GM23338 (cell line): ENCODE results near the gene HNRNPA1. TPM values are rescaled to one million over a fixed set of nuclear protein-coding genes. Genes with fewer than 3 reads are reported as not detected.

ENCODE experiments used
- ATAC-seq: fragments of 200-7000 bp; cut with Tn5 transposase; 3 replicates; pipeline ENCODE4 v1.9.1; 2020
- DNase-seq: peaks from one replicate; pipeline ENCODE4 v3.0.0-alpha.2; 2015; ENCODE audit warnings: low spot score
- H2AFZ ChIP-seq: fragments of 200-600 bp; sonication (generic); 2 replicates; pipeline ENCODE4 v1.8.0; 2016; ENCODE audit warnings: antibody characterized with exemption, mild to moderate bottlenecking, moderate library complexity
- H3F3A ChIP-seq: fragments of 200-600 bp; sonication (generic); replicated peaks from 2 replicates; pipeline ENCODE4 v1.8.0; 2017; ENCODE audit warnings: antibody characterized with exemption, mixed run types, low read depth
- H3K27ac ChIP-seq: fragments of 200-600 bp; sonication (generic); 2 replicates; pipeline ENCODE4 v1.6.1; 2016; ENCODE audit warnings: low read depth
- H3K27me3 ChIP-seq: fragments of 200-600 bp; sonication (generic); 2 replicates; pipeline ENCODE4 v1.8.0; 2016; ENCODE audit warnings: mild to moderate bottlenecking, mixed run types, moderate library complexity; ENCODE audit not compliant: insufficient read depth
- H3K36me3 ChIP-seq: fragments of 200-600 bp; sonication (generic); 2 replicates; pipeline ENCODE4 v1.8.0; 2016; ENCODE audit warnings: mild to moderate bottlenecking; ENCODE audit not compliant: insufficient read depth
- H3K4me1 ChIP-seq: fragments of 200-600 bp; sonication (generic); 2 replicates; pipeline ENCODE4 v1.8.0; 2016; ENCODE audit warnings: mild to moderate bottlenecking, moderate library complexity; ENCODE audit not compliant: insufficient read depth
- H3K4me2 ChIP-seq: fragments of 200-600 bp; sonication (generic); 2 replicates; pipeline ENCODE4 v1.7.1; 2017; ENCODE audit warnings: mixed run types
- H3K4me3 ChIP-seq: fragments of 200-600 bp; sonication (generic); 2 replicates; pipeline ENCODE4 v1.6.1; 2016; ENCODE audit warnings: mixed run types
- H3K79me2 ChIP-seq: fragments of 200-600 bp; sonication (generic); replicated peaks from 2 replicates; pipeline ENCODE4 v1.8.0; 2017; ENCODE audit warnings: mild to moderate bottlenecking; ENCODE audit not compliant: insufficient read depth
- H3K9me2 ChIP-seq: fragments of 200-600 bp; sonication (generic); 2 replicates; pipeline ENCODE4 v1.8.0; 2017; ENCODE audit not compliant: insufficient read depth
- H4K20me1 ChIP-seq: fragments of 200-600 bp; sonication (generic); replicated peaks from 2 replicates; pipeline ENCODE4 v1.8.0; 2017; ENCODE audit warnings: mild to moderate bottlenecking; ENCODE audit not compliant: insufficient read depth
- H3K27ac Mint-ChIP-seq: 2 replicates; pipeline ENCODE4 v1.8.0; 2020; ENCODE audit warnings: inconsistent platforms, mild to moderate bottlenecking, moderate library complexity, mixed read lengths
- H3K27me3 Mint-ChIP-seq: 3 replicates; pipeline ENCODE4 v1.8.0; 2022; ENCODE audit warnings: low read depth, mild to moderate bottlenecking, moderate library complexity, mixed read lengths, inconsistent platforms; ENCODE audit not compliant: insufficient read depth, poor library complexity
- H3K36me3 Mint-ChIP-seq: 3 replicates; pipeline ENCODE4 v1.8.0; 2021; ENCODE audit warnings: low read depth, mild to moderate bottlenecking, inconsistent platforms, moderate library complexity, mixed read lengths
- H3K4me1 Mint-ChIP-seq: 3 replicates; pipeline ENCODE4 v1.8.0; 2020; ENCODE audit warnings: mild to moderate bottlenecking, inconsistent platforms, mixed read lengths
- H3K4me3 Mint-ChIP-seq: 3 replicates; pipeline ENCODE4 v1.8.0; 2021; ENCODE audit warnings: moderate library complexity, mild to moderate bottlenecking, inconsistent platforms, mixed read lengths
- H3K9me3 Mint-ChIP-seq: 3 replicates; pipeline ENCODE4 v1.8.0; 2020; ENCODE audit warnings: moderate library complexity, mild to moderate bottlenecking, inconsistent platforms, mixed read lengths
- ETS1 ChIP-seq: IDR thresholded peaks from 2 replicates; pipeline ENCODE4 v1.6.1; 2016; ENCODE audit warnings: antibody characterized with exemption
- EZH2phosphoT487 ChIP-seq: fragments of 200-600 bp; sonication (generic); IDR thresholded peaks from one replicate; pipeline ENCODE4 v1.8.1; 2018; ENCODE audit warnings: antibody characterized with exemption; ENCODE audit not compliant: unreplicated experiment
- JUNB ChIP-seq: IDR thresholded peaks from one replicate; pipeline ENCODE4 v1.6.1; 2016; ENCODE audit warnings: antibody characterized with exemption; ENCODE audit not compliant: unreplicated experiment
- NANOG ChIP-seq: IDR thresholded peaks from 2 replicates; pipeline ENCODE4 v1.6.1; 2016; ENCODE audit warnings: antibody characterized with exemption, borderline replicate concordance
- POLR2AphosphoS5 ChIP-seq: IDR thresholded peaks from 2 replicates; pipeline ENCODE4 v1.6.1; 2016; ENCODE audit warnings: antibody characterized with exemption, low read depth
- REST ChIP-seq: IDR thresholded peaks from one replicate; pipeline ENCODE4 v1.6.1; 2018; ENCODE audit warnings: antibody characterized with exemption; ENCODE audit not compliant: unreplicated experiment
- STAT1 ChIP-seq: IDR thresholded peaks from one replicate; pipeline ENCODE4 v1.6.1; 2016; ENCODE audit warnings: antibody characterized with exemption; ENCODE audit not compliant: unreplicated experiment
- ZNF114 ChIP-seq: fragments of 250-450 bp; sonication (Bioruptor Pico); IDR thresholded peaks from 2 replicates; pipeline ENCODE4 v1.5.0; 2020; ENCODE audit warnings: mild to moderate bottlenecking, moderate library complexity
- ZNF331 ChIP-seq: fragments of 250-450 bp; sonication (Bioruptor Pico); IDR thresholded peaks from 2 replicates; pipeline ENCODE4 v1.5.0; 2020; ENCODE audit warnings: low read depth, mild to moderate bottlenecking, moderate library complexity
- polyA plus RNA-seq: library from polyadenylated mRNA; unstranded; fragments of >200 nt; fragmentation: Nextera tagmentation; extraction: Ambion mirVana; gene quantifications from 2 replicates; pipeline ENCODE4 v1.2.1, GENCODE V29; 2016
- total RNA-seq: library from RNA; depleted of rRNA; stranded (reverse); fragments of >200 nt; shearing (Covaris generic); gene quantifications from 2 replicates; pipeline ENCODE4 v1.2.3, GENCODE V29; 2014
- TF ChIP-seq, protein P1 (sequence below), 2 experiments: fragments of 200-600 bp in 1 of 2; sonication (generic) in 1 of 2; conservative IDR thresholded peaks; 2 replicates each; pipeline versions ENCODE4 v1.5.1 to v1.6.1; 2016 to 2017; ENCODE audit warnings: antibody characterized with exemption in 2 of 2, low read depth in 2 of 2, mild to moderate bottlenecking in 2 of 2, moderate library complexity in 1 of 2

The HNRNPA1 gene
- total and polyA plus RNA-seq, 2 experiments from 2014 or later: 1,104 to 2,576 TPM

- Histone ChIP-seq H2AFZ (no peak overlapping the region), H3K36me3 (peaks cover 26% of the 10 kb centered on the region), H3K4me3 (no peak overlapping the region), H3K79me2 (peaks cover 38% of the 10 kb centered on the region), H4K20me1 (no peaks in the 10 kb centered on the region), H3K27me3 (no peaks in the 10 kb centered on the region), H3K27ac (peak overlapping the region; percentile 35), H3K9me2 (no peaks in the 10 kb centered on the region), H3F3A (peaks cover 6% of the 10 kb centered on the region; the same call in 1 of the 2 replicates), H3K4me1 (no peaks in the 10 kb centered on the region), H3K4me2 (no peak overlapping the region)
- peaks cover 15% of the 10 kb centered on the region; the same call in 2 of the 3 replicates for H3K4me1 Mint-ChIP-seq
- H3K36me3 Mint-ChIP-seq: peaks cover 87% of the 10 kb centered on the region
- H3K27me3 Mint-ChIP-seq: peaks cover 7% of the 10 kb centered on the region
- no peak overlapping the region for H3K27ac Mint-ChIP-seq
- no peak overlapping the region for H3K4me3 Mint-ChIP-seq
- ATAC-seq: peak; percentile 73
- no peaks in the 10 kb centered on the region for H3K9me3 Mint-ChIP-seq
- no peak for TF ChIP-seq EZH2phosphoT487
- no peak for TF ChIP-seq NANOG
- TF ChIP-seq ETS1: no peak
- TF ChIP-seq, protein P1, sequence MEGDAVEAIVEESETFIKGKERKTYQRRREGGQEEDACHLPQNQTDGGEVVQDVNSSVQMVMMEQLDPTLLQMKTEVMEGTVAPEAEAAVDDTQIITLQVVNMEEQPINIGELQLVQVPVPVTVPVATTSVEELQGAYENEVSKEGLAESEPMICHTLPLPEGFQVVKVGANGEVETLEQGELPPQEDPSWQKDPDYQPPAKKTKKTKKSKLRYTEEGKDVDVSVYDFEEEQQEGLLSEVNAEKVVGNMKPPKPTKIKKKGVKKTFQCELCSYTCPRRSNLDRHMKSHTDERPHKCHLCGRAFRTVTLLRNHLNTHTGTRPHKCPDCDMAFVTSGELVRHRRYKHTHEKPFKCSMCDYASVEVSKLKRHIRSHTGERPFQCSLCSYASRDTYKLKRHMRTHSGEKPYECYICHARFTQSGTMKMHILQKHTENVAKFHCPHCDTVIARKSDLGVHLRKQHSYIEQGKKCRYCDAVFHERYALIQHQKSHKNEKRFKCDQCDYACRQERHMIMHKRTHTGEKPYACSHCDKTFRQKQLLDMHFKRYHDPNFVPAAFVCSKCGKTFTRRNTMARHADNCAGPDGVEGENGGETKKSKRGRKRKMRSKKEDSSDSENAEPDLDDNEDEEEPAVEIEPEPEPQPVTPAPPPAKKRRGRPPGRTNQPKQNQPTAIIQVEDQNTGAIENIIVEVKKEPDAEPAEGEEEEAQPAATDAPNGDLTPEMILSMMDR (conservative IDR thresholded peaks at IDR 0.05; ENCODE audit: low read depth in 2 of 2): peak; percentile 71 to 86
- TF ChIP-seq STAT1: no peak
- TF ChIP-seq ZNF331 (CRISPR knock-in tag): no peak
- no peak for TF ChIP-seq JUNB
- no peak for TF ChIP-seq ZNF114 (CRISPR knock-in tag)
- peak; percentile 79 for DNase-seq
These were observed 28.8 kb upstream of the HNRNPA1 start for GRCh38 chr12:54251667-54252284.

- Mint-ChIP-seq H3K9me3 (no peaks in the 10 kb centered on the region), H3K4me3 (no peak overlapping the region), H3K4me1 (peaks cover 29% of the 10 kb centered on the region), H3K27ac (no peak overlapping the region), H3K27me3 (peaks cover 7% of the 10 kb centered on the region), H3K36me3 (peaks cover 83% of the 10 kb centered on the region)
- Histone ChIP-seq H3K27ac (peak overlapping the region; percentile 35; the same call in 1 of the 2 replicates), H3K4me2 (no peak overlapping the region), H3K9me2 (no peaks in the 10 kb centered on the region), H3K4me1 (peaks cover 10% of the 10 kb centered on the region), H3K79me2 (peaks cover 52% of the 10 kb centered on the region), H4K20me1 (no peaks in the 10 kb centered on the region), H2AFZ (no peak overlapping the region), H3K36me3 (peaks cover 34% of the 10 kb centered on the region), H3K4me3 (no peak overlapping the region), H3F3A (peaks cover 6% of the 10 kb centered on the region; the same call in 1 of the 2 replicates), H3K27me3 (no peaks in the 10 kb centered on the region)
- DNase-seq (no peak), ATAC-seq (no peak)
- no peak for TF ChIP-seq POLR2AphosphoS5
- TF ChIP-seq JUNB: no peak
- no peak for TF ChIP-seq NANOG
- TF ChIP-seq REST: no peak
- no peak for TF ChIP-seq ETS1
- no peak for TF ChIP-seq STAT1
These were observed 27.3 kb upstream of the HNRNPA1 start for GRCh38 chr12:54253240-54253639.
